Thyroid gland (tissue), 4 donors: ENCODE measurements around the gene TIAM2.

Experiments used
- POLR2A ChIP-seq, 2 donors: fragments of 450-650 bp; IDR thresholded peaks; one replicate each; pipeline ENCODE4 v1.6.1; 2017; ENCODE audit warnings: antibody characterized with exemption in 2 of 2, mild to moderate bottlenecking in 2 of 2, moderate library complexity in 1 of 2
- TF ChIP-seq, protein P1 (sequence below), 6 experiments: fragments of 200-600 bp in 3 of 6; fragments of 450-650 bp in 3 of 6; sonication (generic) in 3 of 6; IDR thresholded peaks; one replicate each; pipeline ENCODE4 v1.5.1; 2016 to 2019; ENCODE audit warnings: antibody characterized with exemption in 6 of 6, mild to moderate bottlenecking in 2 of 6, inconsistent platforms in 1 of 6, moderate library complexity in 1 of 6

DNA sequence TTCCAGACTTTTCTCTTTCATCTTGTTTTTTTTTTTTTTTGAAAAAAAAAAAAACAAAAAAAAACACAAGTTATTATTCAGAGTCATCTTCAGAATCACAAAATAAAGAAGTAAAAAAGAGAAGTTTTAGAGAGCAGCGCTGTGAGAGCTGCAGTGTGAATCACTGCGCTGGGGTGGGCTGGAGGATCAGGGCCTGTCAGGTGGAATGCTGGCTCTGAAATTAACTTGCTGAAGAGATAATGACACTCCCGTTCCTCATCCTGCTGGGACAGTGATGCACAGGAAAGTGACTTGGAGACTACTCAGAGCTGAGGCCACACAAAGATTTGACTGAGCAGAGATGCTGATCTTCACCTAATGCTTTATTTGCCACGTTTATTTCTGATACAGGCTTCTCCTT is 226.0 kb downstream of the TIAM2 start:
- TF ChIP-seq, protein P1, sequence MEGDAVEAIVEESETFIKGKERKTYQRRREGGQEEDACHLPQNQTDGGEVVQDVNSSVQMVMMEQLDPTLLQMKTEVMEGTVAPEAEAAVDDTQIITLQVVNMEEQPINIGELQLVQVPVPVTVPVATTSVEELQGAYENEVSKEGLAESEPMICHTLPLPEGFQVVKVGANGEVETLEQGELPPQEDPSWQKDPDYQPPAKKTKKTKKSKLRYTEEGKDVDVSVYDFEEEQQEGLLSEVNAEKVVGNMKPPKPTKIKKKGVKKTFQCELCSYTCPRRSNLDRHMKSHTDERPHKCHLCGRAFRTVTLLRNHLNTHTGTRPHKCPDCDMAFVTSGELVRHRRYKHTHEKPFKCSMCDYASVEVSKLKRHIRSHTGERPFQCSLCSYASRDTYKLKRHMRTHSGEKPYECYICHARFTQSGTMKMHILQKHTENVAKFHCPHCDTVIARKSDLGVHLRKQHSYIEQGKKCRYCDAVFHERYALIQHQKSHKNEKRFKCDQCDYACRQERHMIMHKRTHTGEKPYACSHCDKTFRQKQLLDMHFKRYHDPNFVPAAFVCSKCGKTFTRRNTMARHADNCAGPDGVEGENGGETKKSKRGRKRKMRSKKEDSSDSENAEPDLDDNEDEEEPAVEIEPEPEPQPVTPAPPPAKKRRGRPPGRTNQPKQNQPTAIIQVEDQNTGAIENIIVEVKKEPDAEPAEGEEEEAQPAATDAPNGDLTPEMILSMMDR (IDR thresholded peaks at IDR 0.05): no peak
- no peak for TF ChIP-seq POLR2A (IDR thresholded peaks at IDR 0.05)
